ENCODE results near the gene ARHGEF4. TPM values are rescaled to one million over a fixed set of nuclear protein-coding genes. Genes with fewer than 3 reads are reported as not detected.

Gene ARHGEF4
- polyA plus RNA-seq, 3 donors, result 0.05 TPM; not detected in 2

DNA sequence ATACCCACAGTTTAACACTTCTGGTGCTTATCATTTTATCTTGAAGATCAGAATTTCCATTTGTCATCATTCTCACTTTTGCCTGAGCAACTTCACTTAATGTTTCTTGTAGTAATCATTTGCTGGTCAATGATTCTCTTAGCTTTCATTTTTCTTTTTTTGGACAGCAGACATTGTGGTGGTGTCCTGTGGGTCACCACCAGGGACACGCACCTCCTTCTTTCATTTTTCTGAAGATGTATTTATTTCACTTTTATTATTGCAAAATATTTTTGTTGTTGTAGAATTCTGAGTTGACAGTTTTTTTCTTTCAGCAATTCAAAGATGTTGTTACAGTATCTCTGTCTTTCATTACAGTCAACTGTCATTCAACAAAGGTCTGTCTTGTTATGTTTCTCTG is 172.3 kb downstream of the ARHGEF4 start:
- intact Hi-C loops (cut with micrococcal nuclease), result no loop called here
- Histone ChIP-seq H4K20me1 (ENCODE audit: insufficient read depth, low read length) (no peaks in the 10 kb centered on the region), H3K79me2 (ENCODE audit: insufficient read depth, low read length) (no peaks in the 10 kb centered on the region), H3K4me2 (replicated peaks; ENCODE audit: extremely low read depth, low read length, poor library complexity, severe bottlenecking) (no peak overlapping the region), H3K4me3 (replicated peaks in 1 of 3; ENCODE audit: low read depth in 2 of 3, low read length in 3 of 3) (no peak overlapping the region), H3K9me3 (replicated peaks in 1 of 2; ENCODE audit: control insufficient read depth in 1 of 2, insufficient read depth in 1 of 2, low read length in 2 of 2) (no peaks in the 10 kb centered on the region), H3K4me1 (ENCODE audit: control insufficient read depth in 1 of 2, insufficient read depth in 2 of 2, low read length in 2 of 2) (no peaks in the 10 kb centered on the region), H2AFZ (ENCODE audit: insufficient read depth, low read depth, low read length, poor library complexity, severe bottlenecking) (no peak overlapping the region), H3K9ac (ENCODE audit: insufficient read depth, low read length, poor library complexity, severe bottlenecking) (no peak overlapping the region), H3K36me3 (replicated peaks in 1 of 2; ENCODE audit: control insufficient read depth in 1 of 2, insufficient read depth in 2 of 2, low read length in 2 of 2) (no peaks in the 10 kb centered on the region), H3K27me3 (ENCODE audit: control insufficient read depth in 2 of 2, insufficient read depth in 2 of 2, low read length in 2 of 2) (peaks cover 4 to 8% of the 10 kb centered on the region in 2 donors), H3K27ac (ENCODE audit: low read depth in 1 of 2, low read length in 2 of 2) (no peak overlapping the region)
- Mint-ChIP-seq H3K27ac (peak overlapping the region in 1 of 7 donors; percentile 51), H3K4me1 (no peaks in the 10 kb centered on the region), H3K27me3 (ENCODE audit: low read depth in 3 of 3) (peaks cover 16 to 22% (median 18%) of the 10 kb centered on the region in 3 donors), H3K4me3 (no peak overlapping the region), H3K9me3 (peaks cover 0 to 4% (median 2%) of the 10 kb centered on the region in 7 donors), H3K36me3 (no peaks in the 10 kb centered on the region)
- TF ChIP-seq, protein P1, sequence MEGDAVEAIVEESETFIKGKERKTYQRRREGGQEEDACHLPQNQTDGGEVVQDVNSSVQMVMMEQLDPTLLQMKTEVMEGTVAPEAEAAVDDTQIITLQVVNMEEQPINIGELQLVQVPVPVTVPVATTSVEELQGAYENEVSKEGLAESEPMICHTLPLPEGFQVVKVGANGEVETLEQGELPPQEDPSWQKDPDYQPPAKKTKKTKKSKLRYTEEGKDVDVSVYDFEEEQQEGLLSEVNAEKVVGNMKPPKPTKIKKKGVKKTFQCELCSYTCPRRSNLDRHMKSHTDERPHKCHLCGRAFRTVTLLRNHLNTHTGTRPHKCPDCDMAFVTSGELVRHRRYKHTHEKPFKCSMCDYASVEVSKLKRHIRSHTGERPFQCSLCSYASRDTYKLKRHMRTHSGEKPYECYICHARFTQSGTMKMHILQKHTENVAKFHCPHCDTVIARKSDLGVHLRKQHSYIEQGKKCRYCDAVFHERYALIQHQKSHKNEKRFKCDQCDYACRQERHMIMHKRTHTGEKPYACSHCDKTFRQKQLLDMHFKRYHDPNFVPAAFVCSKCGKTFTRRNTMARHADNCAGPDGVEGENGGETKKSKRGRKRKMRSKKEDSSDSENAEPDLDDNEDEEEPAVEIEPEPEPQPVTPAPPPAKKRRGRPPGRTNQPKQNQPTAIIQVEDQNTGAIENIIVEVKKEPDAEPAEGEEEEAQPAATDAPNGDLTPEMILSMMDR (IDR thresholded peaks at IDR 0.05), result no peak
- DNase-seq, result no peak
- no CpG with 5 or more reads among the region's 1 CpG for WGBS (ENCODE audit: insufficient coverage)

DNA sequence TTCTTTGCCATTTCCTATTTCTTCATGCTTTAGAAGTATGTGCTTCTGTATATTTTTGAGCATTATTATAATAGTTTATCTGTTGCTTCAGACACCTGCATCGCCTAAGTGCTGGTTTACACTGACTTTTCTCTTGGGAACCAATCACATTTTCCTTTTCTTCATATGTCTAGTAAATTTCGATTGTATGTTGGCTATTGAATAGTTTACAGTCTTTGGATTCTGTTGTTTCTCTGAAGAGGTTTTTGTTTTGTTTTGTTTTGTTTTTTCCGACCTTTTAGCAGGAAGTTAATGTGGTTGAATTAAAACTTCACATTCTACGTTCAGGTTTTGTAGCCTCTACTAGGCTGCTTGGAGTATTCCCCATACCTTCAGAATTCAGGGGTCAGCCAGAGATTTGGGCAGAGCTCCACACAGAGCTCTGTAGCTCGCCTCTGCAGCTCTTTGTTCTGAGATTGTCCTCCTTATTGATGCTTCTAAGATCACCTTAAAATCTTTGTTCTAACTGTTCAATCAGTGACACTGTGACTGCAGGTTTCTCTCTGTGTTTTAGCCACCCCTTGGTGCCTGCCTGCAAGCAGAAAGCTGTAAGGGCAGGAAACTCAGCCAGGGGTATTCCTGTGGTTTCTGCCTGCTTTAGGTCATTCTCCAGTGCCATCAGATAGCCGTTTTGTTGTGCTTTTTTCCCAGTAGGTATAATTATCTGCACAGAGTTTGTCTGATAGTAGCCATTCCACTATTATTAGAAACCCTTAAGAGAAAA is 173.2 kb downstream of the ARHGEF4 start:
- no peaks in the 10 kb centered on the region for H3K79me2 ChIP-seq (ENCODE audit: insufficient read depth, low read length)
- H3K9me3 ChIP-seq (replicated peaks in 1 of 2; ENCODE audit: control insufficient read depth in 1 of 2, insufficient read depth in 1 of 2, low read length in 2 of 2), result no peaks in the 10 kb centered on the region
- DNase-seq, result no peak
- no peak overlapping the region for H3K27ac ChIP-seq (ENCODE audit: low read depth in 1 of 2, low read length in 2 of 2)
- H4K20me1 ChIP-seq (ENCODE audit: insufficient read depth, low read length), result no peaks in the 10 kb centered on the region
- no peak overlapping the region for H3K9ac ChIP-seq (ENCODE audit: insufficient read depth, low read length, poor library complexity, severe bottlenecking)
- WGBS (ENCODE audit: insufficient coverage), result 83% methylated on average over 1 of the region's 6 CpGs
- H3K4me1 ChIP-seq (ENCODE audit: control insufficient read depth in 1 of 2, insufficient read depth in 2 of 2, low read length in 2 of 2), result no peaks in the 10 kb centered on the region
- peaks cover 16 to 21% (median 21%) of the 10 kb centered on the region in 3 donors for H3K27me3 Mint-ChIP-seq (ENCODE audit: low read depth in 3 of 3)
- H2AFZ ChIP-seq (ENCODE audit: insufficient read depth, low read depth, low read length, poor library complexity, severe bottlenecking), result no peak overlapping the region
- peaks cover 4 to 8% of the 10 kb centered on the region in 2 donors for H3K27me3 ChIP-seq (ENCODE audit: control insufficient read depth in 2 of 2, insufficient read depth in 2 of 2, low read length in 2 of 2)
- no peaks in the 10 kb centered on the region for H3K36me3 ChIP-seq (replicated peaks in 1 of 2; ENCODE audit: control insufficient read depth in 1 of 2, insufficient read depth in 2 of 2, low read length in 2 of 2)
- no peaks in the 10 kb centered on the region for H3K36me3 Mint-ChIP-seq
- no peaks in the 10 kb centered on the region for H3K4me1 Mint-ChIP-seq
- H3K4me3 ChIP-seq (replicated peaks in 1 of 3; ENCODE audit: low read depth in 2 of 3, low read length in 3 of 3), result no peak overlapping the region
- no peak overlapping the region for H3K27ac Mint-ChIP-seq
- H3K4me3 Mint-ChIP-seq, result peak overlapping the region in 1 of 2 donors; percentile 0
- intact Hi-C loops (cut with micrococcal nuclease), result no loop called here
- peaks cover 0 to 4% (median 2%) of the 10 kb centered on the region in 7 donors for H3K9me3 Mint-ChIP-seq
- TF ChIP-seq, protein P1 (IDR thresholded peaks at IDR 0.05), result no peak
- H3K4me2 ChIP-seq (replicated peaks; ENCODE audit: extremely low read depth, low read length, poor library complexity, severe bottlenecking), result no peak overlapping the region

Data from CD14-positive monocyte (primary cell).